ENCODE measurements around the gene PRUNE2.

GRCh38 chr9:76845254-76845653 lies 60.7 kb downstream of the PRUNE2 start:
- TF ChIP-seq CTCF (IDR thresholded peaks at IDR 0.05) (no peak), POLR2A (IDR thresholded peaks at IDR 0.05) (no peak)
